SH-SY5Y (cell line): ENCODE measurements around the gene SMTN.

Source experiments
- GATA2 ChIP-seq: IDR thresholded peaks from 2 replicates; pipeline ENCODE4 v1.6.1; 2011; ENCODE audit warnings: mild to moderate bottlenecking, low read depth, low read length
- GATA3 ChIP-seq: IDR thresholded peaks from 2 replicates; pipeline ENCODE4 v1.6.1; 2011; ENCODE audit warnings: low read depth, mild to moderate bottlenecking, low read length, moderate library complexity

GRCh38 chr22:31107178-31107893, 26.2 kb downstream of the SMTN start, which contains the start of gene SELENOM:
- TF ChIP-seq GATA3 = no peak
- TF ChIP-seq GATA2 = no peak
